Lower leg skin (tissue), 4 donors: ENCODE results near the gene ZFAND3. TPM values are rescaled to one million over a fixed set of nuclear protein-coding genes. Genes with fewer than 3 reads are reported as not detected.

Experiments
- DNase-seq, 2 donors: peaks; one replicate each; pipeline ENCODE4 v3.0.0-alpha.2; 2019; ENCODE audit warnings: low spot score in 2 of 2
- H3K4me3 ChIP-seq: fragments of 200-600 bp; sonication (generic); 2 replicates; pipeline ENCODE4 v1.5.1; 2017; ENCODE audit warnings: mild to moderate bottlenecking, low read depth; ENCODE audit not compliant: poor library complexity, severe bottlenecking
- POLR2A ChIP-seq, 2 donors: fragments of 450-650 bp; IDR thresholded peaks; one replicate each; pipeline ENCODE4 v1.6.1; 2016 to 2017; ENCODE audit warnings: antibody characterized with exemption in 2 of 2, mild to moderate bottlenecking in 1 of 2, moderate library complexity in 1 of 2
- WGBS, 2 donors: methylation state at CpG; one replicate each; pipeline ENCODE4 v1.1.5; 2018; 5-methylcytosine and 5-hydroxymethylcytosine counted together
- intact Hi-C: fragments of 100-400 bp; cut with DNase I; formaldehyde crosslinking; loops from one replicate; pipeline ENCODE4 v1.15.0; 2023; ENCODE audit warnings: low total_unique reads
- total RNA-seq, 4 donors: library from RNA; depleted of rRNA; stranded (reverse); fragments of >200 nt; gene quantifications; one replicate each; pipeline ENCODE4 v1.1.0, GENCODE V29; 2016
- TF ChIP-seq, protein P1 (sequence below), 3 donors: fragments of 450-650 bp; IDR thresholded peaks; one replicate each; pipeline ENCODE4 v1.5.1; 2016; ENCODE audit warnings: antibody characterized with exemption in 3 of 3, mild to moderate bottlenecking in 3 of 3, moderate library complexity in 2 of 3

ZFAND3 gene
- total RNA-seq, 4 donors from 2014 or later: 26.3 to 40.8 (median 30.3) TPM

GRCh38 chr6:37800703-37801604, 18.6 kb upstream of the ZFAND3 start:
- DNase-seq: no peak
- no peak overlapping the region for H3K4me3 ChIP-seq
- 69 to 71% methylated on average over 10 of the region's 10 CpGs for WGBS, 2 donors
- TF ChIP-seq POLR2A (IDR thresholded peaks at IDR 0.05): no peak
- TF ChIP-seq, protein P1, sequence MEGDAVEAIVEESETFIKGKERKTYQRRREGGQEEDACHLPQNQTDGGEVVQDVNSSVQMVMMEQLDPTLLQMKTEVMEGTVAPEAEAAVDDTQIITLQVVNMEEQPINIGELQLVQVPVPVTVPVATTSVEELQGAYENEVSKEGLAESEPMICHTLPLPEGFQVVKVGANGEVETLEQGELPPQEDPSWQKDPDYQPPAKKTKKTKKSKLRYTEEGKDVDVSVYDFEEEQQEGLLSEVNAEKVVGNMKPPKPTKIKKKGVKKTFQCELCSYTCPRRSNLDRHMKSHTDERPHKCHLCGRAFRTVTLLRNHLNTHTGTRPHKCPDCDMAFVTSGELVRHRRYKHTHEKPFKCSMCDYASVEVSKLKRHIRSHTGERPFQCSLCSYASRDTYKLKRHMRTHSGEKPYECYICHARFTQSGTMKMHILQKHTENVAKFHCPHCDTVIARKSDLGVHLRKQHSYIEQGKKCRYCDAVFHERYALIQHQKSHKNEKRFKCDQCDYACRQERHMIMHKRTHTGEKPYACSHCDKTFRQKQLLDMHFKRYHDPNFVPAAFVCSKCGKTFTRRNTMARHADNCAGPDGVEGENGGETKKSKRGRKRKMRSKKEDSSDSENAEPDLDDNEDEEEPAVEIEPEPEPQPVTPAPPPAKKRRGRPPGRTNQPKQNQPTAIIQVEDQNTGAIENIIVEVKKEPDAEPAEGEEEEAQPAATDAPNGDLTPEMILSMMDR (IDR thresholded peaks at IDR 0.05): no peak
- intact Hi-C loops: no loop called here

- TF ChIP-seq POLR2A (IDR thresholded peaks at IDR 0.05): no peak
- TF ChIP-seq, protein P1 (IDR thresholded peaks at IDR 0.05): no peak
- intact Hi-C loops: no loop called here
- H3K4me3 ChIP-seq: no peak overlapping the region
- no peak for DNase-seq
Measured at GRCh38 chr6:37801605-37801940, 18.0 kb upstream of the ZFAND3 start.

GRCh38 chr6:37802810-37803209, 16.7 kb upstream of the ZFAND3 start:
- WGBS, 2 donors: 83 to 87% methylated on average over 2 of the region's 2 CpGs
- no peak overlapping the region for H3K4me3 ChIP-seq
- TF ChIP-seq POLR2A (IDR thresholded peaks at IDR 0.05): no peak
- TF ChIP-seq, protein P1 (IDR thresholded peaks at IDR 0.05): no peak
- intact Hi-C loops: no loop called here
- no peak for DNase-seq

DNA sequence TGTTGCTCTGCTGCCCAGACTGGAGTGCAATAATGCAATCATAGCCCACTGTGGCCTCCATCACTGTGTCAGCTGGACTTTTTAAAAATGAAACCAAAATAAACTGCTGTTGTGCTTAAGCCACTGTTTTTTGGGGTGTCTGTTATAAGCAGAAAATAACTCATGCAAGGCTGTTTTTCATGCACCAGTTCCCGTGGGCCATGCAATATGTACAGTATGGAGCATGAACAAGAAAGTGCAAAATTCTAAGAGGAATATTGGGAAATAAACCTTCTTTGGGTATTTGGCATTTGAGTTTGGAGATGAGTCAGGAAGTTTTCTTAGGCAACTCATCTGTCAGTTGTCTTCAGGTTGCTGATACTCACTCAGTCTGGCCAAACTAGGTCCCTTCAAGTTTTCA, 14.9 kb upstream of the ZFAND3 start:
- WGBS, 2 donors: 84 to 87% methylated on average over 1 of the region's 1 CpG
- no peak for DNase-seq
- TF ChIP-seq, protein P1 (IDR thresholded peaks at IDR 0.05): no peak
- TF ChIP-seq POLR2A (IDR thresholded peaks at IDR 0.05): no peak
- H3K4me3 ChIP-seq: no peak overlapping the region
- intact Hi-C loops: no loop called here

- TF ChIP-seq, protein P1 (IDR thresholded peaks at IDR 0.05): no peak
- TF ChIP-seq POLR2A (IDR thresholded peaks at IDR 0.05): no peak
- H3K4me3 ChIP-seq: no peak overlapping the region
- DNase-seq: no peak
- WGBS, 2 donors: 81 to 84% methylated on average over 2 of the region's 2 CpGs
- intact Hi-C loops: no loop called here
Measured at GRCh38 chr6:37806213-37806612, 13.3 kb upstream of the ZFAND3 start.

DNA sequence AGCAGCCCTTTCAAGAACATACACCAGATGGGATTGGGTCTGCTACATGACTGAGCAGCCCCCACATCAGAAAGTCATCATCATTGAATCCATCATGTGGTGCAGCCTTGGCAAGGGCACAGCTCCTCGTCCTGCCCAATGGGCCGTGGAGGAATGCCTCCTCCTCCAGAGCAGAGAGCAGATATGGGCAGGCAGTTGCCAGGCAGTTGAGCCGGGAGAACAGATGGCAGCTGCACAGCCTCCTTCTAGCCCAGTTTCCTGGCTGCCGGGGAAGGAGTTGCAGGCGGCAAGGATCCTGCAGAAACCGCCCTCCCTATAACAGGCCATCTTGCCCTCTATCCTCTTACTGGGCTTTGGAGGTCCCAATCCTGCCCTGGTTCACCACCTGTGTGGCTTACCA, 11.9 kb upstream of the ZFAND3 start:
- WGBS, 2 donors: 38 to 51% methylated on average over 6 of the region's 6 CpGs
- no peak overlapping the region for H3K4me3 ChIP-seq
- DNase-seq: no peak
- TF ChIP-seq, protein P1 (IDR thresholded peaks at IDR 0.05): no peak
- TF ChIP-seq POLR2A (IDR thresholded peaks at IDR 0.05): no peak
- intact Hi-C loops: no loop called here
